Measurements from ENCODE around the gene GREM2.

The GREM2 gene

GRCh38 chr1:240619906-240620621, 8.1 kb upstream of the GREM2 start:
- Mint-ChIP-seq H3K27me3 (ENCODE audit: low read depth) (peaks cover 2% of the 10 kb centered on the region), H3K27ac (no peak overlapping the region), H3K4me1 (ENCODE audit: low read depth) (no peaks in the 10 kb centered on the region), H3K4me3 (no peak overlapping the region), H3K9me3 (no peaks in the 10 kb centered on the region), H3K36me3 (ENCODE audit: low read depth) (no peaks in the 10 kb centered on the region)
- DNase-seq (ENCODE audit: low spot score) = no peak

GRCh38 chr1:240619357-240619756, 7.4 kb upstream of the GREM2 start:
- Mint-ChIP-seq H3K4me3 (no peak overlapping the region), H3K27me3 (ENCODE audit: low read depth) (peaks cover 5% of the 10 kb centered on the region), H3K36me3 (ENCODE audit: low read depth) (no peaks in the 10 kb centered on the region), H3K27ac (no peak overlapping the region), H3K9me3 (no peaks in the 10 kb centered on the region), H3K4me1 (ENCODE audit: low read depth) (no peaks in the 10 kb centered on the region)
- no peak for DNase-seq (ENCODE audit: low spot score)

GRCh38 chr1:240618946-240619345, 7.0 kb upstream of the GREM2 start:
- H3K4me3 Mint-ChIP-seq = no peak overlapping the region
- peaks cover 8% of the 10 kb centered on the region for H3K27me3 Mint-ChIP-seq (ENCODE audit: low read depth)
- no peak overlapping the region for H3K27ac Mint-ChIP-seq
- H3K36me3 Mint-ChIP-seq (ENCODE audit: low read depth) = no peaks in the 10 kb centered on the region
- no peak for DNase-seq (ENCODE audit: low spot score)
- H3K9me3 Mint-ChIP-seq = no peaks in the 10 kb centered on the region
- peaks cover under 1% of the 10 kb centered on the region for H3K4me1 Mint-ChIP-seq (ENCODE audit: low read depth)

GRCh38 chr1:240616018-240616417, 4.1 kb upstream of the GREM2 start:
- Mint-ChIP-seq H3K4me3 (no peak overlapping the region), H3K9me3 (no peaks in the 10 kb centered on the region), H3K36me3 (ENCODE audit: low read depth) (no peaks in the 10 kb centered on the region), H3K27ac (no peak overlapping the region), H3K27me3 (ENCODE audit: low read depth) (peaks cover 31% of the 10 kb centered on the region), H3K4me1 (ENCODE audit: low read depth) (peaks cover 26% of the 10 kb centered on the region)
- DNase-seq (ENCODE audit: low spot score) = no peak

- peak overlapping the region; percentile 48 for H3K4me3 Mint-ChIP-seq
These were observed 1.6 kb upstream of the GREM2 start for GRCh38 chr1:240613356-240614142.

GRCh38 chr1:240612811-240613210, 856 bp upstream of the GREM2 start:
- Mint-ChIP-seq H3K4me1 (ENCODE audit: low read depth) (peaks cover 26% of the 10 kb centered on the region), H3K36me3 (ENCODE audit: low read depth) (no peaks in the 10 kb centered on the region), H3K27ac (no peak overlapping the region), H3K27me3 (ENCODE audit: low read depth) (peaks cover 43% of the 10 kb centered on the region), H3K4me3 (peak overlapping the region; percentile 90), H3K9me3 (no peaks in the 10 kb centered on the region)
- DNase-seq (ENCODE audit: low spot score) = no peak

More at GRCh38 chr1:240613356-240614142, 1.6 kb upstream of the GREM2 start:
- peaks cover 26% of the 10 kb centered on the region for H3K4me1 Mint-ChIP-seq (ENCODE audit: low read depth)
- no peak for DNase-seq (ENCODE audit: low spot score)
- H3K27ac Mint-ChIP-seq = no peak overlapping the region
- H3K9me3 Mint-ChIP-seq = no peaks in the 10 kb centered on the region
- peaks cover 43% of the 10 kb centered on the region for H3K27me3 Mint-ChIP-seq (ENCODE audit: low read depth)
- no peaks in the 10 kb centered on the region for H3K36me3 Mint-ChIP-seq (ENCODE audit: low read depth)

- Mint-ChIP-seq H3K9me3 (no peaks in the 10 kb centered on the region), H3K36me3 (ENCODE audit: low read depth) (no peaks in the 10 kb centered on the region), H3K27me3 (ENCODE audit: low read depth) (peaks cover 43% of the 10 kb centered on the region), H3K4me3 (peak overlapping the region; percentile 90), H3K4me1 (ENCODE audit: low read depth) (peaks cover 26% of the 10 kb centered on the region), H3K27ac (no peak overlapping the region)
- no peak for DNase-seq (ENCODE audit: low spot score)
These were observed 732 bp downstream of the GREM2 start for GRCh38 chr1:240611228-240611618.

- H3K36me3 Mint-ChIP-seq (ENCODE audit: low read depth) = no peaks in the 10 kb centered on the region
- DNase-seq (ENCODE audit: low spot score) = no peak
- H3K27me3 Mint-ChIP-seq (ENCODE audit: low read depth) = peaks cover 41% of the 10 kb centered on the region
- H3K9me3 Mint-ChIP-seq = no peaks in the 10 kb centered on the region
- peaks cover 26% of the 10 kb centered on the region for H3K4me1 Mint-ChIP-seq (ENCODE audit: low read depth)
- no peak overlapping the region for H3K4me3 Mint-ChIP-seq
- H3K27ac Mint-ChIP-seq = no peak overlapping the region
These were observed 1.3 kb downstream of the GREM2 start for GRCh38 chr1:240610636-240611035.

GRCh38 chr1:240609527-240610060, 2.4 kb downstream of the GREM2 start:
- H3K36me3 Mint-ChIP-seq (ENCODE audit: low read depth) = no peaks in the 10 kb centered on the region
- no peak overlapping the region for H3K4me3 Mint-ChIP-seq
- H3K4me1 Mint-ChIP-seq (ENCODE audit: low read depth) = peaks cover 26% of the 10 kb centered on the region
- H3K27me3 Mint-ChIP-seq (ENCODE audit: low read depth) = peaks cover 38% of the 10 kb centered on the region
- no peaks in the 10 kb centered on the region for H3K9me3 Mint-ChIP-seq
- no peak for DNase-seq (ENCODE audit: low spot score)
- H3K27ac Mint-ChIP-seq = no peak overlapping the region

GRCh38 chr1:240608707-240609106, 3.2 kb downstream of the GREM2 start:
- H3K27ac Mint-ChIP-seq = no peak overlapping the region

GRCh38 chr1:240607006-240607405, 4.9 kb downstream of the GREM2 start:
- peaks cover 10% of the 10 kb centered on the region for H3K4me1 Mint-ChIP-seq (ENCODE audit: low read depth)

More at GRCh38 chr1:240608707-240609106, 3.2 kb downstream of the GREM2 start:
- Mint-ChIP-seq H3K9me3 (no peaks in the 10 kb centered on the region), H3K4me3 (no peak overlapping the region), H3K27me3 (ENCODE audit: low read depth) (peaks cover 32% of the 10 kb centered on the region), H3K36me3 (ENCODE audit: low read depth) (no peaks in the 10 kb centered on the region), H3K4me1 (ENCODE audit: low read depth) (peaks cover 24% of the 10 kb centered on the region)
- no peak for DNase-seq (ENCODE audit: low spot score)

GRCh38 chr1:240602189-240602588, 9.8 kb downstream of the GREM2 start:
- Mint-ChIP-seq H3K9me3 (no peaks in the 10 kb centered on the region), H3K36me3 (ENCODE audit: low read depth) (no peaks in the 10 kb centered on the region), H3K4me1 (ENCODE audit: low read depth) (no peaks in the 10 kb centered on the region), H3K4me3 (no peak overlapping the region), H3K27me3 (ENCODE audit: low read depth) (no peaks in the 10 kb centered on the region), H3K27ac (no peak overlapping the region)
- DNase-seq (ENCODE audit: low spot score) = no peak

More at GRCh38 chr1:240607006-240607405, 4.9 kb downstream of the GREM2 start:
- H3K27ac Mint-ChIP-seq = no peak overlapping the region
- H3K9me3 Mint-ChIP-seq = no peaks in the 10 kb centered on the region
- no peaks in the 10 kb centered on the region for H3K36me3 Mint-ChIP-seq (ENCODE audit: low read depth)
- no peak overlapping the region for H3K4me3 Mint-ChIP-seq
- DNase-seq (ENCODE audit: low spot score) = no peak
- H3K27me3 Mint-ChIP-seq (ENCODE audit: low read depth) = peaks cover 21% of the 10 kb centered on the region

GRCh38 chr1:240599830-240600229, 12.1 kb downstream of the GREM2 start:
- Mint-ChIP-seq H3K27ac (no peak overlapping the region), H3K9me3 (no peaks in the 10 kb centered on the region), H3K4me3 (no peak overlapping the region), H3K27me3 (ENCODE audit: low read depth) (no peaks in the 10 kb centered on the region), H3K36me3 (ENCODE audit: low read depth) (no peaks in the 10 kb centered on the region), H3K4me1 (ENCODE audit: low read depth) (no peaks in the 10 kb centered on the region)
- DNase-seq (ENCODE audit: low spot score) = no peak

GRCh38 chr1:240599299-240599698, 12.7 kb downstream of the GREM2 start:
- Mint-ChIP-seq H3K36me3 (ENCODE audit: low read depth) (no peaks in the 10 kb centered on the region), H3K9me3 (no peaks in the 10 kb centered on the region), H3K4me1 (ENCODE audit: low read depth) (no peaks in the 10 kb centered on the region), H3K27me3 (ENCODE audit: low read depth) (no peaks in the 10 kb centered on the region), H3K27ac (no peak overlapping the region), H3K4me3 (no peak overlapping the region)
- DNase-seq (ENCODE audit: low spot score) = no peak
